ENCODE data around the gene RBM19.

RBM19 gene

GRCh38 chr12:113800201-113800600 lies 165.9 kb downstream of the RBM19 start:
- H3K27me3 ChIP-seq (replicated peaks; ENCODE audit: insufficient read depth, low read length): no peaks in the 10 kb centered on the region
- no peaks in the 10 kb centered on the region for H3K9me3 ChIP-seq (replicated peaks; ENCODE audit: insufficient read depth, low read length)
- no peaks in the 10 kb centered on the region for H3K4me1 ChIP-seq (ENCODE audit: low read length)
- H3K4me3 ChIP-seq (ENCODE audit: low read length): no peak overlapping the region
- H2AFZ ChIP-seq (ENCODE audit: low read length): no peak overlapping the region
- H4K20me1 ChIP-seq (ENCODE audit: insufficient read depth, low read length): no peaks in the 10 kb centered on the region
- no peaks in the 10 kb centered on the region for H3K36me3 ChIP-seq (replicated peaks; ENCODE audit: insufficient read depth, low read length)
- no peak for DNase-seq
- no peak overlapping the region for H3K27ac ChIP-seq (ENCODE audit: low read length)
- no peak overlapping the region for H3K4me2 ChIP-seq (ENCODE audit: low read depth, low read length)
- TF ChIP-seq EZH2 (optimal IDR thresholded peaks at IDR 0.05; ENCODE audit: low read depth, low read length) (no peak), CTCF (IDR thresholded peaks at IDR 0.05; ENCODE audit: low read length) (no peak), EZH2phosphoT487 (IDR thresholded peaks at IDR 0.05; ENCODE audit: low read length) (no peak)
- no peaks in the 10 kb centered on the region for H3F3A ChIP-seq (ENCODE audit: insufficient read depth, low read length)
- no peaks in the 10 kb centered on the region for H3K9me2 ChIP-seq (replicated peaks; ENCODE audit: insufficient read depth, low read length)
- H3K79me2 ChIP-seq (ENCODE audit: low read length): no peaks in the 10 kb centered on the region
- no peak overlapping the region for H3K9ac ChIP-seq (ENCODE audit: low read length)

GRCh38 chr12:113798552-113798951 lies 167.6 kb downstream of the RBM19 start:
- Histone ChIP-seq H3F3A (ENCODE audit: insufficient read depth, low read length) (no peaks in the 10 kb centered on the region), H3K36me3 (replicated peaks; ENCODE audit: insufficient read depth, low read length) (no peaks in the 10 kb centered on the region), H3K9me3 (replicated peaks; ENCODE audit: insufficient read depth, low read length) (no peaks in the 10 kb centered on the region), H3K27ac (ENCODE audit: low read length) (no peak overlapping the region), H3K9me2 (replicated peaks; ENCODE audit: insufficient read depth, low read length) (no peaks in the 10 kb centered on the region), H3K27me3 (replicated peaks; ENCODE audit: insufficient read depth, low read length) (no peaks in the 10 kb centered on the region), H4K20me1 (ENCODE audit: insufficient read depth, low read length) (no peaks in the 10 kb centered on the region), H3K9ac (ENCODE audit: low read length) (no peak overlapping the region), H3K4me2 (ENCODE audit: low read depth, low read length) (no peak overlapping the region), H3K79me2 (ENCODE audit: low read length) (no peaks in the 10 kb centered on the region), H3K4me1 (ENCODE audit: low read length) (no peaks in the 10 kb centered on the region), H2AFZ (ENCODE audit: low read length) (no peak overlapping the region), H3K4me3 (ENCODE audit: low read length) (no peak overlapping the region)
- no peak for DNase-seq
- TF ChIP-seq EZH2phosphoT487 (IDR thresholded peaks at IDR 0.05; ENCODE audit: low read length): no peak
- no peak for TF ChIP-seq EZH2 (optimal IDR thresholded peaks at IDR 0.05; ENCODE audit: low read depth, low read length)
- TF ChIP-seq CTCF (IDR thresholded peaks at IDR 0.05; ENCODE audit: low read length): no peak

- Histone ChIP-seq H3K4me3 (ENCODE audit: low read length) (no peak overlapping the region), H3K4me1 (ENCODE audit: low read length) (no peaks in the 10 kb centered on the region), H4K20me1 (ENCODE audit: insufficient read depth, low read length) (no peaks in the 10 kb centered on the region), H3F3A (ENCODE audit: insufficient read depth, low read length) (no peaks in the 10 kb centered on the region), H3K9ac (ENCODE audit: low read length) (no peak overlapping the region), H3K9me3 (replicated peaks; ENCODE audit: insufficient read depth, low read length) (no peaks in the 10 kb centered on the region), H3K27me3 (replicated peaks; ENCODE audit: insufficient read depth, low read length) (no peaks in the 10 kb centered on the region), H3K36me3 (replicated peaks; ENCODE audit: insufficient read depth, low read length) (no peaks in the 10 kb centered on the region), H2AFZ (ENCODE audit: low read length) (no peak overlapping the region), H3K27ac (ENCODE audit: low read length) (no peak overlapping the region), H3K9me2 (replicated peaks; ENCODE audit: insufficient read depth, low read length) (no peaks in the 10 kb centered on the region), H3K4me2 (ENCODE audit: low read depth, low read length) (no peak overlapping the region), H3K79me2 (ENCODE audit: low read length) (no peaks in the 10 kb centered on the region)
- no peak for TF ChIP-seq EZH2phosphoT487 (IDR thresholded peaks at IDR 0.05; ENCODE audit: low read length)
- TF ChIP-seq EZH2 (optimal IDR thresholded peaks at IDR 0.05; ENCODE audit: low read depth, low read length): no peak
- no peak for TF ChIP-seq CTCF (IDR thresholded peaks at IDR 0.05; ENCODE audit: low read length)
- DNase-seq: no peak
These were observed 168.6 kb downstream of the RBM19 start for GRCh38 chr12:113797535-113797868.
